RWPE2 (cell line): ENCODE measurements around the gene BHLHE41.

Experiments used
- ATAC-seq: fragments of 200-7000 bp; cut with Tn5 transposase; 3 replicates; pipeline ENCODE4 v1.9.1; 2021; ENCODE audit warnings: low read depth
- DNase-seq: peaks from one replicate; pipeline ENCODE4 v3.0.0-alpha.2; 2020; ENCODE audit warnings: low spot score
- H3K27ac ChIP-seq: fragments of 450-650 bp; 2 replicates; pipeline ENCODE4 v1.5.1; 2017; ENCODE audit warnings: mild to moderate bottlenecking; ENCODE audit not compliant: poor library complexity, severe bottlenecking
- H3K27me3 ChIP-seq: fragments of 250-450 bp; sonication (Bioruptor Pico); 2 replicates; pipeline ENCODE4 v1.5.1; 2021; ENCODE audit warnings: mild to moderate bottlenecking, moderate library complexity; ENCODE audit not compliant: insufficient read depth, poor library complexity, severe bottlenecking
- H3K36me3 ChIP-seq: fragments of 250-450 bp; sonication (Bioruptor Pico); 2 replicates; pipeline ENCODE4 v1.5.1; 2020; ENCODE audit warnings: low read depth, mild to moderate bottlenecking, moderate library complexity
- H3K4me1 ChIP-seq: fragments of 250-450 bp; sonication (Bioruptor Pico); 2 replicates; pipeline ENCODE4 v1.5.1; 2021; ENCODE audit warnings: mild to moderate bottlenecking, moderate library complexity; ENCODE audit not compliant: insufficient read depth, poor library complexity, severe bottlenecking
- H3K4me3 ChIP-seq: fragments of 250-450 bp; sonication (Bioruptor Pico); 2 replicates; pipeline ENCODE4 v1.5.1; 2021; ENCODE audit warnings: mild to moderate bottlenecking, moderate library complexity; ENCODE audit not compliant: severe bottlenecking
- H3K9me3 ChIP-seq: fragments of 250-450 bp; sonication (Bioruptor Pico); 2 replicates; pipeline ENCODE4 v1.5.1; 2021; ENCODE audit warnings: mild to moderate bottlenecking, moderate library complexity; ENCODE audit not compliant: severe bottlenecking
- TF ChIP-seq, protein P1 (sequence below): fragments of 450-650 bp; IDR thresholded peaks from one replicate; pipeline ENCODE4 v1.5.1; 2017; ENCODE audit warnings: mild to moderate bottlenecking, moderate library complexity; ENCODE audit not compliant: poor library complexity, severe bottlenecking

Gene BHLHE41

DNA sequence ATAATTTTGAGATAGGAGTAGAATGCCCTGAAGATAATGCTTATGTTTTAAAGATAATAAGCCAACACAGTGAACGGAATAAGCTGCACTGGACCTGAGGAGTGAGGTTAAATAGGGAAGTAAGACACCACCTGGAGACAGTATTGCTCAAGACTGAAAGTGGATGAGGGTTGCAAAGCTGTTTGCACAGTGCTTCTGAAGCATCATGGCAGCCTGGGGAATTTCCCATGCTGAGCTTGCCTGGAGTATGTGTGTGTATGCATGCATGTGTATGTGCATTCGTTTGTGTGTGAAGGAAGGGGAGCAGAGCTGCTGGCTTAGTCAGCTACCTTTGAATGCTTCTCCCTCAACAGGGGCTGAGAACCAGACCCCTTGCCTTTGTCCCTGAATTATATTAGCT lies 35.8 kb downstream of the BHLHE41 start:
- Histone ChIP-seq H3K27me3 (no peaks in the 10 kb centered on the region), H3K4me3 (no peak overlapping the region), H3K4me1 (peaks cover 4% of the 10 kb centered on the region), H3K9me3 (no peaks in the 10 kb centered on the region), H3K27ac (no peak overlapping the region), H3K36me3 (no peaks in the 10 kb centered on the region)
- no peak for DNase-seq
- TF ChIP-seq, protein P1, sequence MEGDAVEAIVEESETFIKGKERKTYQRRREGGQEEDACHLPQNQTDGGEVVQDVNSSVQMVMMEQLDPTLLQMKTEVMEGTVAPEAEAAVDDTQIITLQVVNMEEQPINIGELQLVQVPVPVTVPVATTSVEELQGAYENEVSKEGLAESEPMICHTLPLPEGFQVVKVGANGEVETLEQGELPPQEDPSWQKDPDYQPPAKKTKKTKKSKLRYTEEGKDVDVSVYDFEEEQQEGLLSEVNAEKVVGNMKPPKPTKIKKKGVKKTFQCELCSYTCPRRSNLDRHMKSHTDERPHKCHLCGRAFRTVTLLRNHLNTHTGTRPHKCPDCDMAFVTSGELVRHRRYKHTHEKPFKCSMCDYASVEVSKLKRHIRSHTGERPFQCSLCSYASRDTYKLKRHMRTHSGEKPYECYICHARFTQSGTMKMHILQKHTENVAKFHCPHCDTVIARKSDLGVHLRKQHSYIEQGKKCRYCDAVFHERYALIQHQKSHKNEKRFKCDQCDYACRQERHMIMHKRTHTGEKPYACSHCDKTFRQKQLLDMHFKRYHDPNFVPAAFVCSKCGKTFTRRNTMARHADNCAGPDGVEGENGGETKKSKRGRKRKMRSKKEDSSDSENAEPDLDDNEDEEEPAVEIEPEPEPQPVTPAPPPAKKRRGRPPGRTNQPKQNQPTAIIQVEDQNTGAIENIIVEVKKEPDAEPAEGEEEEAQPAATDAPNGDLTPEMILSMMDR: no peak
- ATAC-seq: no peak

DNA sequence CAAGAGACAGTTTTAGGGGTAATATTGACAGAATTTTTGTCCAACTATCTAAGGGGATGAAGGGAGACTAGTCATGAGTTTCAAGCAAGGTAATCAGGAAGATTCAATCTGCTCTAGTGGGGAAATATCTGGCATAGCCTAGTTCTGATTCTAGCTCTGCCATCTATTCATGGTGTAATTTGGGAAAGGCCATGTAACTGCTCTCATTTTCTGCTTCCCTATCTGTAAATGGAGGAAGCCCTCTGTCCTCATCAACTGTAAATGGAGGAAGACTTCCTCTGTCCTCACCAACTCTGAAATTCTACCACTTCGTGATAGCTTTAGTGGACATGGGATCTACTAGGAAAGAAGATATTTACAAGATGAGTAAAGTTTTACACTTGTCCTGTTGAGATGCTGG lies 37.9 kb downstream of the BHLHE41 start:
- Histone ChIP-seq H3K9me3 (no peaks in the 10 kb centered on the region), H3K4me3 (no peak overlapping the region), H3K4me1 (peaks cover 4% of the 10 kb centered on the region), H3K27me3 (no peaks in the 10 kb centered on the region), H3K27ac (no peak overlapping the region), H3K36me3 (no peaks in the 10 kb centered on the region)
- no peak for DNase-seq
- ATAC-seq: no peak
- TF ChIP-seq, protein P1: no peak

DNA sequence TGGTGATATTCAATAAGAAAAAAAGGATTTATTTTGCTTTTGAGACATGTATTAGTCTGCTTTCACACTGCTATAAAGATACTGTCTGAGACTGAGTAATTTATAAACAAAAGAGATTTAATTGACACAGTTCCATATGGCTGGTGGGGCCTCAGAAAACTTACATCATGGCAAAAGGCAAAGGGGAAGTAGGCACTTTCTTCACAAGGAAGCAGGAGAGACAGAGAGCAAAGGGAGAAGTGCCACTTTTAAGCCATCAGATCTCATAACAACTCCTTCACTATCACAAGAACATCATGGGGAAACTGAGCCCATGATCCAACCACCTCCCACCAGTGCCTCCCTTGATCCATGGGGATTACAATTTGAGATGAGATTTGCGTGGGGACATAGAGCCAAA lies 43.9 kb downstream of the BHLHE41 start:
- TF ChIP-seq, protein P1: no peak
- DNase-seq: no peak

DNA sequence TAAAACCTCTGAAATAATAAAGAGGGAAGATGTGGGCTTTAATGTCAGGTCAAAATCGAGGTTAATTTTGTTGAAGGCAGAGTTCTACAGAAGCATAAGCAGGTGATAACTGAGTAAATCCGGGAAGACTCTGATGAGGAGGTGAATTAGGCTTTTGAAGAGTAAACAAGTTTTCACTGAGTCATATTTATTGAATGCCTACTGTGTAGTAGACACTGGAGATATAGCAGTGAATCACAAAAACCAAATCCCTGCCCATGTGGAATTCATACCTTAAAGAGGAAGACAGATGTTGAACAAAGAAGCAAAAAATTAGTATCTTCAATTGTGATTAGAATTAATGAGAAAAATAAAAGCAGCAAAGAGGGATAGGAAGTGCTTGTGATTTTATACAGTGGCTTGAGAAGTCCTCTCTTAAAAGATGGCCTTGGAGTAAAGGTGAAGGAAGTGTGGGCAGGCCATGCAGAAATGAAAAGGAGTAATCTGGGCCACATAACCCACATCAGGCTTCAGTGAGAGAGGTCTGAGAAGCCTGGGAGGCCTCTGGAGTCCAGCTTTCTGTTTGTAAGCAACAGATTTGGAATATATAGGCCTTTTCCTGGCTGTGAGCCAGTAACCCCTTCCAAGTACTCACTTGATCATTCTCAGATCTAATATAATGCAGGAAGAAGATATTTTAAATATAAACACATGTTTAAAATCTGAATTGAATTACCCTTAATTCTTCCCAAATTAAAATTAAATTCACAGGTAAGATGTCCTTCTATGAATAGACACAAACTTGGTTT lies 46.7 kb downstream of the BHLHE41 start:
- DNase-seq (no peak), ATAC-seq (peak; percentile 67; the same call in 2 of the 3 replicates)
- no peak overlapping the region for H3K27ac ChIP-seq
- TF ChIP-seq, protein P1: no peak
- no peaks in the 10 kb centered on the region for H3K4me1 ChIP-seq
- H3K36me3 ChIP-seq: no peaks in the 10 kb centered on the region
- H3K9me3 ChIP-seq: no peaks in the 10 kb centered on the region
- no peak overlapping the region for H3K4me3 ChIP-seq
- H3K27me3 ChIP-seq: no peaks in the 10 kb centered on the region

More for the DNA sequence above, 43.9 kb downstream of the BHLHE41 start:
- ATAC-seq: no peak
- no peak overlapping the region for H3K27ac ChIP-seq
- H3K36me3 ChIP-seq: no peaks in the 10 kb centered on the region
- no peaks in the 10 kb centered on the region for H3K27me3 ChIP-seq
- H3K9me3 ChIP-seq: no peaks in the 10 kb centered on the region
- H3K4me1 ChIP-seq: no peaks in the 10 kb centered on the region
- no peak overlapping the region for H3K4me3 ChIP-seq
